ENCODE results near the gene TIMM22.

GRCh38 chr17:1010586-1010985, 13.7 kb downstream of the TIMM22 start:
- TF ChIP-seq POLR2A (IDR thresholded peaks at IDR 0.05; ENCODE audit: low read length) (no peak), GATA1 (IDR thresholded peaks at IDR 0.05; ENCODE audit: low read depth, low read length) (no peak)

Data from erythroblast (primary cell).